NCI-H1105 (cell line): ENCODE data around the gene CALM1.

ENCODE experiments used
- DNase-seq: peaks from one replicate; lab custom pipeline; 2025; lab: John Stamatoyannopoulos, UW

CALM1 gene

DNA sequence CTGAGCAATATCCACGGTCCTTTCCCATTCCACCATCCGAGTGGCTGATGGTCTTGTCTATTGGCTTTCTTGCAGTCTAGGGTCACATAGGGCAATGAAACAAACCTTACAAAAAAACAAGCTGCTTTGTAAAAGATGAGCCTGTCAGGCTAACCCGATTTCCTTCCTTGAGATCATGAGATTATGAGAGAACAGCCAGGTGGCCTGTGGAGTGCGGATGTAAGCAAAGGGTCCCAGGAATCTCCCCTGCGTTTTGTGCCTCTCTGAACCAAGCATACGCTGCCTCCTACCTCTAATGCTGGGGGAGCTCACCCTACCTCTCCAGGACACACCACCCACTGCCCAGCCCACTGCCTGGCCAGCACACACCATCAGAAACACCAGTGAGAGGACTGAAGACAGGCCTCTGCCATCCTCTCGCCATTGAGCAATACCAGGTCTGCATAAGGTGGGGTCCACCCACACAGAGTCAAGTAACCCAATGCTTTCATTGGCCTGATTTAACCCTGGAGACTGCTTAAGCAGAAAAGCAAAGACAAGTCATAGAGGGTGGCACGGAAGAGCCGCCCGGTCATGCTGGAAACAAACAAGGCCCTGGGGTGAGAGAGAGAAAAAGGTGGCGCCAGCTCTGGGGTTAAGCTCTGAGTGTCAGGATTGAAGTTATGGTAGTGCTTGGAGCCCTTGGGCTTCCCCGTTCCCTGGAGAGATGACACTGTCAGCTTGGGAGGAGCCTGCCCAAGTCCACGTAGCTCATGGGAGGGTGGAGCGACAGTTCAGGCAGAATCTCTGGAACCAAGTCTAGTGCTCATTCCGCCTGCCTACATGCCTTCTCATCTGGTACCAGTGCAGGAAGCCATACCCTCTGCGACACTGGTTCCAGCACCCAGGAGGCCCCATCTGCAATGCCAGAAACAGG is 46.6 kb downstream of the CALM1 start:
- no peak for DNase-seq

DNA sequence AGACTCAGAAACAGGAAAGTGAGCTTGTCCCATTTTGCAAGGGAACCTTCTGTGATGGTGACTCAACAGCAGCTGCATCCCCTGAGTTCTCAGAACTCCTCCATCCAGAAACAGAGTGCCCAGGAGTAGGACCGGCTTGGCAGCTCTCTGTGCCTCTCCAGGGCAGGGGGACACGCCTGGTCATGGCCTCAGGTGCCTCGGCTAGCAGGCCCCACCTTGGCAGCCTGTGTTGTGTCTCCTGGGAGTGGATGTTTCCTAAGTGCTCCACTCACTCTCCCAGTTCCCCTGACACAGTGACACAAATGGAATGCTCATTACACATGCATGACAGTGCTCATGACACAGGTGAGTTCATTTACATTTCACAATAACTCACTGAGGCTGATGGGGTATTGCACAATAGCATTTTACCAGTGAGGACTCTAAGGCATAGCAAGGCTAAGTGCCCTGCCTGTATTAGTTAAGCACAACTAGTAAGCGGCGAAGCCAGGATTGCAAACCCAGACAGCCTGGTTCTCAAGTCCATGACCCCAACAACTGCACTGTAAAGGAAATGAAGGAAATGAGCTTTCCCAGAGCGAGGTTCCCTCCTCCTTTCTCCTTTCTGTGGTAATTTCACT is 47.4 kb downstream of the CALM1 start:
- no peak for DNase-seq

DNA sequence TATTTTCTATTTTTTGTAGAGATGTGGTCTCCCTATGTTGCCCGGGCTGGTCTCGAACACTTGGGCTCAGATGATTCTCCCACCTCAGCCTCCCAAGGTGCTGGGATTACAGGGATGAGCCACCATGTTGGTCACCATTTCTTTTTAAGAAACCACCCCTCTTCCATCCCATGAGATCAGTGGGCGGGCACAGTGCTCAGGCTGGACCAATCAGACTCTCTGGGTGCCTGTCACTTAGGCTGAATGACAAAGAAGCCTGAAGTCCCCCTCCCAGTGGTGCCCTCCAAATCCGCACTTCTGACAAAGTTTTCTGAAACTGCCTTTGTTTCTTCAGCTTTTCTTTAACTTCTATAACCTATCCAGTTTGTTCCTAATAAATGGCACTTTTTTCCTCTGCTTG is 48.2 kb downstream of the CALM1 start:
- no peak for DNase-seq

DNA sequence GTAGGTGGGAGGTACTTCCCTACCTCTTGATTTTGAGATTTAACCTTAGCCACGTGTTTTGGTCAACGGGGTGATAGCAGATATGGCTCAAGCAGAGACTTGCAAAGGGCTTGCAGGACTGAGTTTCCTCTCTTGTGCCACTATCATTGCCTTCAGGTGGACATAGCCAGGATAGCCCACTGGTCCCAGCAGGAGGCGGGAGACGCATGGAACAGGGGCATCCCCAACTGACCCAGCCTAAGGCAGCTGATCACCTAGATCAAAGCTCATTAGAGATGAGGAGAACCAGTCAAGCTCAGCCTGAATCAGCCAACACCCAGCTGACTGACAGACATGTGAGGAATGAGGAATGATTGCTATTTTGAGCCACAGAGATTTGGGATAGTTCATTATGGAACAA is 49.6 kb downstream of the CALM1 start:
- no peak for DNase-seq

DNA sequence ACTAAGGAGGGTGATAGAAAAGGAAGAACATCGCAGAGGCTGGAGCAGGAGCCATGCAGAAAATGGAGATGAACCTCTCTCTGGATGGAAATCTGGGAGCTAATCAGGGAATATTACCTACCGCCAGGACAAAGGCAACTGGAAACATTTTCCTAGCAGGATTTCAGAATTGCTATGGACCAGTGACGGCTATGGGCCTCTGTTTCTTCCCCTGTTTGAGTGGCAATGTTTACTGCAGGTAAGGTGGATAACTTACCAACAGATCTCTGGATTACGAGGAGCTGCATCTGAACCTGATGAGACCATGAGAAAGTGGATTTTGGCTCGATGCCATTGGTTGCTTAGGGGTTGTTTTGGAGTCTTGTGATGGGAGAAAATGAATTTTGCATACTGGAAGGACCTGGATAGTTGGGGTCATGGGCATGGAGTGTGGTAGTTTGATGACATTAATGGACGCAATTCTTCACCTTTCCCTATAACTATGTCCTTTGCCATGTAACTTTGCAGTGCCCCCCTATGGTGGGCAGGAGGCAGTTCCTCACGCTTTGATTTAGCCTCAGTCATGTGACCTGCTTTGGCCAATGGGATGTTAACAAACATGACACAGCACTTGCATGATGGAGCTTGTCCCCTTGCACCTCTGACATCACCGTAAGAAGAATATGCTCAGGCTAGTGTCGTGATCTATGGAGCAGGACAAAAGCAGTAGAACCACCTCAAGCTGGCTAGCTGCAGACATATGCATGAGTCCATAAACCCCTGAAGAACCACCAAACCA is 51.1 kb downstream of the CALM1 start:
- DNase-seq = no peak

DNA sequence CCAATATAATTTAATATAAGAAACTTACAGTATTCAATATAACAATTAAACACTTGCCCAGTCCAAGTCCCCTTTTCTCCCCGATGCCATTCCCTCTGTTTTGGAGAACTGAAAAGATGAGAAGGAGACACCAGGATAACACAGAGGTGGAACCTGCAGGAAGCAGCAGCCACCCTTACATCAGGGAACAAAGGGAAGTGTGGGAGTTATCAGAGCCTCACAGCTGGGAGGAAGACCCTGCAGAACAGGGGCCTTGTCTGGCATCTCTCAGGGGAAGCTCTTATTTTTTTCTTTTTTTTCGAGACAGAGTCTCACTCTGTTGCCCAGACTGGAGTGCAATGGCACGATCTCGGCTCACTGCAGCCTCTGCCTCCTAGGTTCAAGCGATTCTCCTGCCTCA is 52.6 kb downstream of the CALM1 start:
- no peak for DNase-seq

DNA sequence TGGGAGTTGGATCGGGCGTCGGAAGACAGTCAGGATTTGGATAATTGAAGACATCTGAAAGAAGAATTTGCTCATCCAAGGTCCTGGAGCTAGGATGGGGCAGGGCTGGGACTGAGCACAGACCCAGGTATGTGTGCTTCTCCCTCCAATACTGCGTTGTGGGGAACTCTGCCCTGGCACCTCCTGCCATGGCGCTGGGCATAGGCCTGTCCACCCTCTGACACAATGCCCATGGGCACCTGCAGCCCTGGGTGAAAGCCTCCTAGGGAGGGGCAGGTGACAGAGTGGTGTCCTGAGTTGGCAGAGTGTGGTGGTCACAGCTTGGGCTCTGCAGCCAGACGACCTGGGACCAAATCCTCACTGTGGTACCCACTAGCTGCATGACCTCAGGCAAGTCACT is 53.3 kb downstream of the CALM1 start:
- DNase-seq = no peak

DNA sequence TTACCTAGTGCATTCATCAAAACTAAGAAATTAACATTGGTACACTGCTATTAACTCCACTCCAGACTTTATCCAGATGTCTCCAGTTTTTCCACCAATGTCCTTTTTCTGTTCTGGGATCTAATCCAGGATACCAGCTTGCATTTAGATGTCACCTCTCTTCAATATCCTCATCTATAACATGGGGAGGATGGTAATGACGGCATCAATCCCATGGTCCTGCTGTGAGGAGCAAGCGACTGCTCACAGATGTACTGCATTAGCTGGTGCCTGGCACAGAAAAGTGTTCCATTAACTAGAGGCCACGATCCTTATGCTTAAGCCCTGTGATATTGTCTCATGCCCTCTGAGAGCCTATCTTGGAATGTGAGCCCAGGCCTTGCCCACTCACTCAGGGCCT is 53.8 kb downstream of the CALM1 start:
- no peak for DNase-seq

DNA sequence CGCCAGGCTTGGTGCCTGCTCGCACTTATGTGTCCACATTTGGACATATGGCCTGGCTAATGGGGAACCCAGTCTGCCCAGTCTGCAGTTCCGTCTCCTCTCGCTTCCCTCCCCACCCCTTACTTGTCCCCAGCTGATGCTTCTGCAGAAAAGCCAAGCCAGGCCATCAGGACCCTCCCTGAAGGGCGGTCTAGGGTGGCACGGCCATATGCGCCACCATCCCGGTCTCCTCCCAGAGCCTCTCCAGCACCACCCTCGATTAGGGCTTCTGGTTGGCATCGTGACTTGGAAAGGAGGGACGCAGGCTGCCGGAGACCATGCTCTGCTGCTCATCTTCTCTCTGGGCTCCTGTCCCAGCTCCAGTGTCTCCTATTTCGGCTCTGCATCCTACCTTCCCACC is 54.6 kb downstream of the CALM1 start:
- no peak for DNase-seq

DNA sequence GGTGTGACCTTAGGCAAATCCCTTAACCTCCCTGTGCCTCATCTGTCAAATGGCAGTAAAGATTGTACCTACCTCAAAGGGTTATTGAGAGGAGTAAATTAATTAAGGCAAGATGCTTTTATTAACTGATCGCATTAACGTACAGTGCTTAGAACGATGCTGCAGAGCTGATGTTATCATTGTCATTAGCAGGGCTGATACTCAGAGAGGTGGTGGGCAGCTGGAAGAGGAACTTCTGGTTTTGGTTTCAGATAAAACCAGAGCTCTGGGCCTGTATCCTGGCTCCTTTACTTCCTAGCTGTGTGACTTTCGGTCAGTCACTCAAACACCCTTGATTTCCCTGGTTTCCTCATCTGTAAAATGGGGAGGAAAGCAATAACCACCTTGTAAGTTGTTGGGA is 55.1 kb downstream of the CALM1 start:
- DNase-seq = no peak

DNA sequence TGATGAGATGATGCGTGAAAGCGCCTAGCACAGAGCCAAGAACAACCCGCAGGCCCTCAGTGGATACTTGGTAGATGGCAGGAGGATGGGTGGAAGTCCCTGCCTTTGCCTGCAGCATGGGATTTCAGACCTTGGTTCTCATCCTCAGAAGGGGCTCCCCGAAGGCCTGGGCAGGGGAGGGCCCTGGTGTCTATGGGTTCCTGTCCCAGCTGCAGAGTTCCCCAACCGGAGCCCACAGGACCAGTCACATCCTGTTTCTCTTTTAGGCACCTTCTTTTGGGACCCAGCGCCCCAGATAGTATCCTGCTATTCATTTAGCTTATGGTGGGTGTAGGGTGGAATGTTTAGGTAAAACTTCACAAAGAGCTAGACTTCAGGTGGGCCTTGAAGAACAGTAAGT is 55.5 kb downstream of the CALM1 start:
- DNase-seq = no peak

DNA sequence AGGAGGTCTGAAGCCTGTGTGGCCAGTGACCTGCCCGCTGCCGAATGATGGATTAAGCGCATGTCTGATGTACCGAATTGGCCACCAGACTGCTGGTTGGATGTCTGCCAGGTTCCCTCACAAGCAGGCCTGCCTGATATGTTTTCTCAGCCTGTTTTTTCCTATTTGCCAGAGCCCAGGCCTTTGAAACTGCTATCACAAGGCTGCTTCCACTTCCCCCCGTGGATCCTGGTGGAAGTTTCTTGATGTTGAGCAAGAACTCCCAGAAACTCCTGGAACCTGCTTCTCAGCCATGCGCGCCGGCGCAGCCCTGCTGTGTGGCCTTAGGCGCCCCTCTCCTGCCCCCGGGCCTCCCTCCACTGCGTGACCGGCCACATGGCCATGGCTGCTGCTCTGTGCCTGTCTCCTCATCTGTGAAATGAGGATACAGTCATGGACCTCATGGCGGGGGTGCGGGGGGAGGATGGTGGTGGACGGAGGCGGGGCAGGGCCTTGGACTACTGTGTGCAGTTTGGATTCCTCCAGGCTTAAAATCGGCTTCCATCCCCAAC is 56.6 kb downstream of the CALM1 start:
- no peak for DNase-seq

DNA sequence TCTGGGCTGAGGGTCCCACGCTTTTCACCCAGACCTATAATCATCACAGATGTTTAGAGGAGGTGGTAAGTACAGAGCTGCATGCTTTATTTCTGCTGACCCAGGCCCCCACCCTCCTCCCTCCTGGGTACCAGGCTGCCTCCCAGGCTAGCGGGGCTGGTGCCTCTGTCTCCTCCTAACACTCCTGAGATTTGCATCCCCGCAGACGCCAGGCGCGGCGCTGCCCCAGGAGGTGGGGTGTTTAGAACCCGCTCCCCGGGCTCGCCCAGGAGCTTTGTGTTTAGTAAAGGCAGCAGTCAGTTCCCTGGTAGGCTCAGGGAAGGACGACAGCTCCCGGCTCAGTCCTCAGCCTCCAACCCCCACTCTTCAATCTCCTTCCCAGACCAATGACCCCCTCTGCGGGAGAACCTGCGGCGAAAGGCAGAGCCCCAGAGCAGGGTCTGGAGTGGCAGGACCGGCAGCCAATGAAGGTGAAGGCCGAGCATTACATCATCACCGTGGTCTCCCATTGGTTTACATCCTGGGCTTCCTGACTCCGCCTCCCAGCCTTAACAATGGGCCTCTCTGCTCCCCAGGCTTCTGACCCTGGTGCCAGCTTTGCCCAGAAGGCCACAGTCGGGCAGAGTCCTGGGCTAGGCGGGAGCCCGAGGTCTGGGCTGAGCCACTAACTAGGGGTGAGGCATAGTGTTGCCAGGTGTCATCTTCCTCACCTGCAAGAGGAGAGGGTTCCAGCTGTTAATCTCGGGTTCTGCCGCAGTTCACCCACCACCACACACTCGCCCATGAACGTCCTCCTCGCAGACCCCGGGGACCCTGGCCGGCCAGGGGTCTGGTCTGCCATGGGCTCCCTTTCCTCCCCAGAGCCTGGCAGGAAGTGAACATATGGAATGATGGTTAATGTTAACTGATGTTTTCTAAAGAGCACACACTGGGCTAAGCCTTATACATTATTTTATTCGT is 57.5 kb downstream of the CALM1 start:
- DNase-seq = no peak

DNA sequence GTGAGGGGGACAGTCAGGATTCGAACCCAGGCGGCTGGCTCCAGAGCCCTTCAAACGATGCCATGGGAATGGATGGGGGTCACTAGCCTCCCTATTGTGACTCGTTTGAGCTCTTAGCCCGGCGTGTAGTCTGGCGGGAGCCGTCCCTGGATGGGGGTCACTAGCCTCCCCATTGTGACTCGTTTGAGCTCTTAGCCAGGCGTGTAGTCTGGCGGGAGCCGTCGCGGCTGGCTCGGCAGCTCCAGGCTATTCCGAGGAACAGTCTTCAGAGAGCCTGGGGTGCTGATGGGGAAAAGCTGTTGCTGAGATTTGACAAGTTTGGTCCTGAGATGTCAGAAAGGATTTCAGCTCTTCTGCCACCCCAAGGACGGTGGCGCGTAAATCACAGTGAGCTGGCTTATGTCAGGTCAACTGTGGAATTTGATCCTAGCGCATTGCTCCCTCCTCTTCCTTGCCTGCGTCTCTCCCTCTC is 58.3 kb downstream of the CALM1 start:
- DNase-seq = no peak

DNA sequence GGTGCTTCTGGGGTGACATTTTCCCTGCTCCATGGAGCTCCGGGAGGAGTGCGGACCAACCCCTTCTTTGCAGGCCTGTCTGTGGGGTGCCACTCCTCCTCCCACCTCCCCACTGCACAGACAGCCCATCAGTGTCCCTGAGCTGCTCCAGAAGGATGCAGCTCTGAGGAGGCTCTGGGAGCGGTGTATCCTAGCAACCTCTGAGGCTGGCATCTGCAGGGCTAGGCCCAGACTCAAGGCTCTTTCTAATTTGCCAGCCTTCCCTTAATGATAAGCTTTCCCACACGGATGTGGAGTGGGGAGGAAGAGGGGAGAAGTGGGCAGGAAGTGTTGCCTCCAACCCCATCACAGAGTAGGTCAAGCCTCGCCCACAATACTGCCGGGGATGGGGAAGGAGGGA is 59.7 kb downstream of the CALM1 start:
- no peak for DNase-seq

DNA sequence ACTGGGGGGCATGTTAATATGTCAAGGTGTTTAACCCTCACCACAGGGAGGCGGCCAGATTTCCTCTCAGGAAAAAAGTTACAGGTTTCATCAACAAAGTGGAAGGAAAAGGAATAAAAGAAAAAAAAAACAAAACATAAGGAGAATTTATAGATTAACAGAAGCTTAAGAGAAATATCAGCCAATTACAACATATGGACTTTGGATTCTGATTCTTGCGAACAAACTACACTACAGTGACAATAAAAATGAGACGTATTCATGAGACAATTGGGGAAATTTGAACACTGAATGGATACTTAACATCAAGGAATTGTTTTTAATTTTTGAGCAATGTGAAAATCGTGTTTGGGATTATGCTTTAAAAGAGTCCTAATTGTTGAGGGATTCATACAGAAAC is 60.4 kb downstream of the CALM1 start:
- DNase-seq = no peak
